HepG2 (cell line): ENCODE measurements around the gene AMER3. TPM values are rescaled to one million over a fixed set of nuclear protein-coding genes. Genes with fewer than 3 reads are reported as not detected.

Source experiments
- BCL6 ChIP-seq: IDR thresholded peaks from 2 replicates; pipeline ENCODE4 v1.6.1; 2016; ENCODE audit warnings: missing genetic modification reagents, missing compliant biosample characterization
- EED ChIP-seq: sonication (generic); formaldehyde crosslinking; IDR thresholded peaks from 2 replicates; pipeline ENCODE4 v1.5.0; 2020; ENCODE audit warnings: mild to moderate bottlenecking, missing genetic modification reagents
- FOXP1 ChIP-seq, 2 experiments: fragments of 450-650 bp in 1 of 2; IDR thresholded peaks; 2 replicates each; pipeline ENCODE4 v1.6.1; 2017 to 2018; ENCODE audit warnings: antibody characterized with exemption in 1 of 2
- HIC2 ChIP-seq: sonication (generic); formaldehyde crosslinking; IDR thresholded peaks from 2 replicates; pipeline ENCODE4 v1.9.0; 2022; ENCODE audit warnings: low read depth, missing genetic modification reagents
- HNRNPK ChIP-seq: fragments of 200-400 bp; formaldehyde crosslinking; IDR thresholded peaks from 2 replicates; pipeline ENCODE4 v1.6.1; 2018; ENCODE audit warnings: low read length, low read depth, moderate library complexity, mild to moderate bottlenecking; ENCODE audit not compliant: poor library complexity, severe bottlenecking
- HOXA9 ChIP-seq: sonication (generic); formaldehyde crosslinking; IDR thresholded peaks from 2 replicates; pipeline ENCODE4 v1.8.1; 2022; ENCODE audit warnings: missing genetic modification reagents, mild to moderate bottlenecking, moderate library complexity, borderline replicate concordance
- KDM5A ChIP-seq: fragments of 200-600 bp; sonication (generic); IDR thresholded peaks from 2 replicates; pipeline ENCODE4 v1.7.0; 2018; ENCODE audit warnings: antibody characterized with exemption, mild to moderate bottlenecking, low read length, borderline replicate concordance
- MTA1 ChIP-seq: sonication (generic); formaldehyde crosslinking; IDR thresholded peaks from 2 replicates; pipeline ENCODE4 v1.4.0; 2020; ENCODE audit warnings: missing genetic modification reagents, mild to moderate bottlenecking, borderline replicate concordance
- NFE2L2 ChIP-seq: fragments of 150-350 bp; IDR thresholded peaks from 2 replicates; pipeline ENCODE4 v1.6.1; 2014; ENCODE audit warnings: low read length
- RAD21 ChIP-seq: fragments of 450-650 bp; formaldehyde crosslinking; IDR thresholded peaks from 2 replicates; pipeline ENCODE4 v1.5.0; 2020; ENCODE audit warnings: mild to moderate bottlenecking
- SKI ChIP-seq: fragments of 450-650 bp; IDR thresholded peaks from one replicate; pipeline ENCODE4 v1.6.1; 2018; ENCODE audit warnings: mild to moderate bottlenecking; ENCODE audit not compliant: partially characterized antibody
- TMF1 ChIP-seq: sonication (generic); formaldehyde crosslinking; IDR thresholded peaks from 2 replicates; pipeline ENCODE4 v1.8.1; 2022; ENCODE audit warnings: low read depth, missing genetic modification reagents
- ZBTB46 ChIP-seq: sonication (generic); formaldehyde crosslinking; IDR thresholded peaks from 2 replicates; pipeline ENCODE4 v1.4.0; 2020; ENCODE audit warnings: mild to moderate bottlenecking, missing genetic modification reagents, borderline replicate concordance
- ZBTB7B ChIP-seq: sonication (generic); formaldehyde crosslinking; IDR thresholded peaks from 2 replicates; pipeline ENCODE4 v1.4.0; 2020; ENCODE audit warnings: missing genetic modification reagents
- ZNF251 ChIP-seq: sonication (generic); formaldehyde crosslinking; IDR thresholded peaks from 2 replicates; pipeline ENCODE4 v1.9.0; 2021; ENCODE audit warnings: mild to moderate bottlenecking, missing genetic modification reagents
- ZNF513 ChIP-seq: sonication (generic); formaldehyde crosslinking; conservative IDR thresholded peaks from 2 replicates; pipeline ENCODE4 v1.5.0; 2020; ENCODE audit warnings: missing genetic modification reagents
- ZNF549 ChIP-seq: sonication (generic); formaldehyde crosslinking; IDR thresholded peaks from 2 replicates; pipeline ENCODE4 v1.5.0; 2020; ENCODE audit warnings: missing genetic modification reagents
- ZNF552 ChIP-seq: sonication (generic); formaldehyde crosslinking; IDR thresholded peaks from 2 replicates; pipeline ENCODE4 v1.9.0; 2022; ENCODE audit warnings: missing genetic modification reagents, mild to moderate bottlenecking, borderline replicate concordance
- ZNF605 ChIP-seq: sonication (generic); formaldehyde crosslinking; IDR thresholded peaks from 2 replicates; pipeline ENCODE4 v1.8.0; 2022; ENCODE audit warnings: mild to moderate bottlenecking, missing genetic modification reagents
- ZNF691 ChIP-seq: sonication (generic); formaldehyde crosslinking; IDR thresholded peaks from 2 replicates; pipeline ENCODE4 v1.4.0; 2020; ENCODE audit warnings: missing genetic modification reagents, low read depth, mild to moderate bottlenecking, borderline replicate concordance
- ZNF724P ChIP-seq: sonication (generic); formaldehyde crosslinking; IDR thresholded peaks from 2 replicates; pipeline ENCODE4 v1.8.0; 2022; ENCODE audit warnings: missing genetic modification reagents, borderline replicate concordance
- ZNF816 ChIP-seq: sonication (generic); formaldehyde crosslinking; IDR thresholded peaks from 2 replicates; pipeline ENCODE4 v1.8.0; 2022; ENCODE audit warnings: missing genetic modification reagents, mild to moderate bottlenecking, borderline replicate concordance
- ZNF883 ChIP-seq: sonication (generic); formaldehyde crosslinking; IDR thresholded peaks from 2 replicates; pipeline ENCODE4 v1.5.1; 2020; ENCODE audit warnings: mild to moderate bottlenecking, missing genetic modification reagents; ENCODE audit errors: not compliant biosample characterization
- polyA plus RNA-seq, 8 experiments: library from polyadenylated mRNA; depleted of rRNA in 3 of 8; stranded (reverse) in 7 of 8; unstranded in 1 of 8; fragments of >200 nt; fragmentation: Illumina TruSeq in 4 of 8; extraction: Trizol in 4 of 8; gene quantifications; 2 replicates each; pipeline versions ENCODE4 v1.2.1 to v1.2.3, GENCODE V29; 2011 to 2016; ENCODE audit warnings: low read depth in 4 of 8, missing spikeins in 1 of 8, mixed read lengths in 1 of 8; ENCODE audit not compliant: insufficient read depth in 1 of 8
- total RNA-seq, 5 experiments: library from RNA; depleted of rRNA; stranded (reverse); fragments of >200 nt; fragmentation: Illumina TruSeq; extraction: Trizol; gene quantifications; 2 replicates each; pipeline ENCODE4 v1.2.3, GENCODE V29; 2016; ENCODE audit warnings: low read depth in 1 of 5

Gene AMER3
- total and polyA plus RNA-seq, 2 of the 13 experiments (the other 11 are each of a cell fraction or from before 2014, with no cell fraction given): not detected

- TF ChIP-seq HIC2 (CRISPR knock-in tag) (peak; percentile 58), ZNF549 (no peak), ZBTB7B (CRISPR knock-in tag) (peak; percentile 78; the same call in 1 of the 2 replicates), ZNF691 (CRISPR knock-in tag) (no peak; the same call in 1 of the 2 replicates), ZNF251 (CRISPR knock-in tag) (no peak), HNRNPK (peak; percentile 20), ZNF883 (CRISPR knock-in tag) (peak; percentile 91), ZBTB46 (no peak), ZNF552 (peak; percentile 47; the same call in 1 of the 2 replicates), HOXA9 (CRISPR knock-in tag) (peak; percentile 70; the same call in 1 of the 2 replicates), RAD21 (CRISPR knock-in tag) (peak; percentile 97), MTA1 (CRISPR knock-in tag) (peak; percentile 53; the same call in 1 of the 2 replicates), ZNF724P (CRISPR knock-in tag) (0 out of 2 replicates have a peak, but pooled peaks have one; percentile 25), NFE2L2 (no peak), BCL6 (CRISPR knock-in tag) (no peak; the same call in none of the 2 replicates), ZNF605 (CRISPR knock-in tag) (peak; percentile 89; the same call in 1 of the 2 replicates), ZNF816 (CRISPR knock-in tag) (no peak; the same call in 1 of the 2 replicates), SKI (peak; percentile 22), KDM5A (no peak), ZNF513 (CRISPR knock-in tag) (0 out of 2 replicates have a peak, but pooled peaks have one; percentile 35), EED (CRISPR knock-in tag) (peak; percentile 74; the same call in 1 of the 2 replicates), FOXP1 (IDR thresholded peaks at IDR 0.05) (no peak), FOXP1 (CRISPR knock-in tag; IDR thresholded peaks at IDR 0.05) (no peak), TMF1 (CRISPR knock-in tag) (peak; percentile 73; the same call in 1 of the 2 replicates)
Observed at GRCh38 chr2:130797493-130798435, 42.4 kb downstream of the AMER3 start (continued).
